GM18499 (cell line): Measurements from ENCODE around the gene AP5Z1.
"Not testable (repeated sequence)": the region's sequence is repeated elsewhere in the genome, so short reads cannot be mapped to it uniquely, and the experiment has no call there.

Source experiments
- ATAC-seq: cut with Tn5 transposase; IDR thresholded peaks from one replicate; pipeline ENCODE4 v1.9.1; 2021; ENCODE audit warnings: moderate number of reproducible peaks; ENCODE audit not compliant: insufficient read depth, unreplicated experiment

Gene AP5Z1

GRCh38 chr7:4800926-4801838 lies 25.8 kb downstream of the AP5Z1 start:
- no peak for ATAC-seq

- ATAC-seq, result no peak
Measured at GRCh38 chr7:4801839-4802231, 26.4 kb downstream of the AP5Z1 start.

DNA sequence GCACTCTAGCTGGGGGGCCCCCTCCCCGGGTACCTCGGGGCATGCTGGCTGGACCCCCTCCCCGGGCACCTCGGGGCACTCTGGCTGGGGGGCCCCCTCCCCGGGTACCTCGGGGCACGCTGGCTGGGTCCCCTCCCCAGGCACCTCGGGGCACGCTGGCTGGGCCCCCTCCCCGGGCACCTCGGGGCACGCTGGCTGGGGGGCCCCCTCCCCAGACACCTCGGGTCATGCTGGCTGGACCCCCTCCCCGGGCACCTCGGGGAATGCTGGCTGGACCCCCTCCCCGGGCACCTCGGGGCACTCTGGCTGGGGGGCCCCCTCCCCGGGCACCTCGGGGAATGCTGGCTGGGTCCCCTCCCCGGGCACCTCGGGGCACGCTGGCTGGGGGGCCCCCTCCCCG lies 27.2 kb downstream of the AP5Z1 start:
- not testable (repeated sequence) for ATAC-seq

DNA sequence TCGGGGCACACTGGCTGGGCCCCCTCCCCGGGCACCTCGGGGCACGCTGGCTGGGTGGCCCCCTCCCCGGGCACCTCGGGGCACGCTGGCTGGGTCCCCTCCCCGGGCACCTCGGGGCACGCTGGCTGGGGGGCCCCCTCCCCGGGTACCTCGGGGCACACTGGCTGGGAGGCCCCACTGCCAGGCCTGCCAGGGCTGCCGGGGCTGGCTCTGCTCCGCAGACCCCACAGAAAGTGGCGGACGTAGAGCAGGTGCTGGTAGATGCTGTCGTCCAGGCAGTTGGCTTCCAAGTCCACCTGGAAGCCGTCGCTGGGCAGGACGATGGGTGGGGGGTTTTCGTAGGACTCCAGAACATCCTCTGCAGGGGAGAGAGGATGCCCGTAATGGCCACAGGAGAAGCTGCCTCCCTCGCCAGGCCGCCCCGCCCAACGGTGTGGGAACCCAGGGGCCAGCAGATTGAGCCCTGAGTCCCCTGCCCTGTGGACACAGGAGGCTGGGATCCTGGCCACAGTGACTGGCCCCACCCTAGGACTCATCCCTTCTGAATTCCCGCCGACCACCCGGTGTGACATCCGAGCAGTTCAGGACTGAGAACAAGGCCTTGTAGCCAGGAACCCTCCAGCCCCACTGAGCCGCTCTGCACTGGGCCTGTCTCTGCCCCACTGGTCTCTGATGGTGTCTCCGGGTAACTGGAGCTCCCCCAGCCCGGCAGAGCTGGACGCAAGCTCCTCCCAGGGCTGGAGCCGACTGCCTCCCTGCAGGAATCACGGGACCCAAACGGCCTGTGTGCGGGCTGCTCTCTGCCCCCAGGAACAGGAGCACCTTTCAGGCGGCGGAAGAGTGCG lies 28.2 kb downstream of the AP5Z1 start:
- ATAC-seq, result no peak

DNA sequence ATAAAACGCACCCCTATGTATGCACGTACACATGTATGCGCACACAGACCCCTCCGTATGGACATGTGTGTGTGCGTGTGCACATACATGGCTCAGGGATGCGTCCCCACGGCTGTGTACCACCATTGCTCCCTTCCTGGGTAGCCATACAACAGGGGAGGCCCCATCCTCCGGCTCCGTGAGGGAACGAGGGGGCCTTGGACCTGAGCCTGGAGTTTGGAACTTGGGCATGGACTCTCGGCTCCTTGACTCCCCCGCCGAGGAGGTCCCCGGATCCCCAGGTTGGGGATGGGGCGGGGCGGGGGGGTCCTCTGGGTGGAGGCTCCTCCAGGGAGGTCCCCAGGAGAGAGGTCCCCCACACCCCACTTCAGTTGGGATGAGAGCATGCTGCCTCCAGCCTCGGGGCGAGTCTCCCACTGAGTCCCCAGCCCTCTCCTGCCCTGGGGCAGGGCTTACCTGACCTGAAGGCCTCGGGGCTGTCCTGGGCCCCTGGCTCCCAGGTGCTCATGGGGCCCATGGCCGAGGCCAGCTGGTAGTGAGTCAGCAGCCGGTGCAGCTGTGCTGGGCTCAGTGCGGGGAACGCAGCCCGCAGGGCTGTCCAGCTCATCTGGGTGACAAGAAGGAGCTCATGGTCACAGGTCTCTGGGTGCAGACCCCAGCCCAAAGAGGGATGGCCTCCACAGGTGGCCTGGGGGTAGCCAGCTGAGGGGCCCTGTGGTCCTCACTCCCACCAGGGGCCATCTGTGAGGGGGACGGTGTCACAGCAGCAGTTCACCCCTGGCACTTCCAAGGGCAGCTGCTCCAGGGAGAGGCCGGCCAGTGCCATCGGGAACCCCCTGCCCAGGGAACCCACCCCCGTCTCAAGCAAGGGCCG lies 29.9 kb downstream of the AP5Z1 start:
- no peak for ATAC-seq

DNA sequence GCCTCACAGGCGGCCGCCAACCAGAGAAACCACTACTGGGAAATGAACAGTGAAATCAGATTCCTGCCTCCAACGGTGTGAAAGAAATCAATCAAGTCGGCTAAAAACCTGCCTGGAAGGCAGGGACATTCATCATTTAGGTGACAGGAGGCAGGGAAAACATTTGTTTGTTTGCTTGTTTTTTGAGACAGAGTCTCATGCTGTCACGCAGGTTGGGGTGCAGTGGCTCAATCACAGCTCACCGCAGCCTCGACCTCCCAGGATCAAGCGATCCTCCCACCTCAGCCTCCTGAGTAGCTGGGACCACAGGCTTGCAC lies 30.5 kb downstream of the AP5Z1 start:
- no peak for ATAC-seq

DNA sequence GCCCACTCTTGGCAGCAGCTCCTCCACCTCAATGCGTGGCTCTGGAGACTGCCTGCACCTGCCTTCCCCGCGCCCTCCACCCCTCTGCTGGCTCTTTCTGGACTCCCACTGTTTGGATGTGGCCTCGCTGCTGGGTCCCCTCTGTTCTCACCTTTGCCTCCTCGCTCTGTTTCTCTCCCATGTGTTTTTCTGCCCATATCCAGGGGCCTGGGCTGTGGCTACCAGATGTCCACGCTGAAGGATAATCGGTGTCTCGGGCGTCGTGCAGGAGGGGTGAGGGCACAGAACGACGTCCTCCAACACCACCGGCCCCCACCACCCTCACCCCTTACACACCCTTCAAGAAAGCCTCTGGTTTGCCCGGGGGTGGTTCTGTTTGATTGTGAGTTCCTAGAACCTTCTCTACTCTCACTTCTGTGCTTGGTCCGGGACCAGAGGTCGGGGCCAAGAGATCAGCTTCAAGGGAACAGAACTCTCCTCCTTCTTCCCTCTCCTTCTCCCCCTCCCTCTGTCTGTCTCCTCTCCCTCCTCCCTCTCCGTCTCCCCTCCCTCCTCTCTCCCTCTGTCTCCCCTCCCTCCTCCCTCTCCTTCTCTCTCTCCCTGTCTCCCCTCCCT lies 31.7 kb downstream of the AP5Z1 start:
- ATAC-seq, result no peak

DNA sequence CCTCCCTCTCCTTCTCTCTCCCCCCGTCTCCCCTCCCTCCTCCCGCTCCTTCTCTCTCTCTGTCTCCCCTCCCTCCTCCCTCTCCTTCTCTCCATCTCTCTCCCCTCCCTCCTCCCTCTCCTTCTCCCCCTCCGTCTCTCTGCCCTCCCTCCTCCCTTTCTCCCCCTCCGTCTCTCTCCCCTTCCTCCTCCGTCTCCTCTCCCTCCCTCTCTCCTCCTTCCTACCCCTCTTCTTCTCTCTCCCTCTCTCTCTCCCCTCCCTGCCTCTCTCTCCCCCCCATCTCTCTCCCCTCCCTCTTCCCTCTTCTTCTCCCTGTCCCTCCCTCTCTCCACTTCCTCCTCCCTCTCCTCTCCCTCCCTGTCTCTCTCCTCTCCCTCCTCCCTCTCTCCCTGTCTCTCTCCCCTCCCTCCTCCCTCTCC lies 32.2 kb downstream of the AP5Z1 start:
- ATAC-seq, result no peak

GRCh38 chr7:4808026-4808425 lies 32.6 kb downstream of the AP5Z1 start:
- ATAC-seq, result no peak

DNA sequence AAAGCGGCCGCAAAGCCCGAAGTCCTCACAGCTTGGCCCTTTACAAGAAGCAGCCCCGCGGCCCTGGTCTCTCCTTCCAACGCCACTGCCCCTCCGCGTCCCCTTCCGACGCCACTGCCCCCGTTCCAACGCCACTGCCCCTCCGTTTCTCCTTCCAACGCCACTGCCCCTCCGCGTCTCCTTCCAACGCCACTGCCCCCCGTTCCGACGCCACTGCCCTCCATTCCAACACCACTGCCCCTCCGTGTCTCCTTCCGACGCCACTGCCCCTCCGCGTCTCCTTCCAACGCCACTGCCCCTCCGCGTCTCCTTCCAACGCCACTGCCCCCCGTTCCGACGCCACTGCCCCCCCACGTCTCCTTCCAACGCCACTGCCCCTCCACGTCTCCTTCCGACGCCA lies 33.1 kb downstream of the AP5Z1 start:
- no peak for ATAC-seq

- ATAC-seq, result no peak
Measured at GRCh38 chr7:4809091-4809591, 33.7 kb downstream of the AP5Z1 start.

DNA sequence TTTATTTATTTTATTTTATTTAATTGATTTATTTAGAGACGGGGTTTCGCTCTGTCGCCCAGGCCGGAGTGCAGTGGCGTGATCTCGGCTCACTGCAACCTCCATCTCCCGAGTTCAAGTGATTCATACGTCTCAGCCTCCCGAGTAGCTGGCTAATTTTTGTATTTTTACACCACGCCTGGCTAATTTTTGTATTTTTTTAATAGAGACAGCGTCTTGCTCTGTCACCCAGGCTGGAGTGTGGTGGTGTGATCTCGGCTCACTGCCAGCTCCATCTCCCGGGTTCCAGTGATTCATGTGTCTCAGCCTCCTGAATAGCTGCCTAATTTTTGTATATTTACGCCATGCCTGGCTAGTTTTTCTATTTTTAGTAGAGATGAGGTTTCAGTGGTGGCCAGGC lies 34.2 kb downstream of the AP5Z1 start:
- no peak for ATAC-seq

DNA sequence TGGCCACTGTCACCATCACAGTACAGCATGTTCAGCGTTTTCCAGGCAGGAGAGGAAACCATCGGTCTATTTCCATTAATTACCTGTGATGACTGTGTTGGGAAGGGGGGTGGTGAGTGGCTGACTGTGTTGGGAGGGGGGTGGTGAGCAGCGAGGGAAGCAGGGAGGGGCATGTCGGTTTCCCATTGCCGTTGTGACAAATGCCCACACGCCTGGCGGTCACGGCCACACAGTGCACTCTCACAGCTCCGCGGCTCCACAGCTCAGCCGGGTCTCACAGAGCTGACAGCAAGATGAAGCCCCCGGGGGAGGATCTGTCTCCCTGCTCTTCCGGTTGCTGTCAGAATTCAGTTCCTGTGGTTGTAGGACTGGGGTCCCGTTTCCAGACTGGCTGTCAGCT lies 39.0 kb downstream of the AP5Z1 start:
- no peak for ATAC-seq

GRCh38 chr7:4815121-4815520 lies 39.7 kb downstream of the AP5Z1 start:
- ATAC-seq, result no peak

DNA sequence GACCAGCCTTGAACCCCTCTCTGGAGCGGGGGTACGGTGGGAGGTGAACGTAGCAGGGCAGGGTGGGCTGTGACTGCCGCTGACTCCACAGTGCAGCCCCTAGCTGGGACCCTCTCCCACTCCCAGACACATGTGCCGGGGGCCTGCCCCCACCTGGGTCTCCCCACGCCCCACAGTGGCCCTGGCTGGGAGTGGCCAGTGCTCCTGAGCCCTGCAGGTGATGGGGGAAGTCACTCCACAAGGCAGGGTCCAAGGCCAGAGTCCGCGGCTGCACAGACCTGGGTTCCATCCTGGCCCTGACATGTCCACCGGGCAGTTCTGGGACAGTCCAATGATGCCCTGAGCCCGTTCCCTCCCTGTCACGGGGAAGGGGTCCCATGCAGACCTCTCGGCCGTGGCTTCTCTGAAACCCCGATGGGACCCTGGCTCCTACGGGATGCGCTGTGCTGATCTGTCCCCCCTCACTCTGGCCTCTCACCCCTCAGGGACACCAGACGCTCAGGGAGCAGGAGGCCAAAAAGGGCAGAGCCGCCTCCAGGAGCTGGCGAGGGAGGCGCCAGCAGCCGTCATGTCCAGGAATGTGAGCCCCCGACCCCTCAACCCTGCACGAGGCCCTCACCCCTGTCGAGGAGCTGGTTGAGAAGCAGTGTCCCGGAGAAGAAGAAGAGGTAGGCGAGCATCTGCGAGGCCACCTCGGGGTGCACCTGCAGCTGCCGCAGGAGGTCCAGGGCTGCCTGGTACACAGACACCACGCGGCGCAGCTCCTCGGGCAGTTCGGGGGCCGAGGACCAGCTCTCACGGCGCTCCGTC lies 40.4 kb downstream of the AP5Z1 start:
- ATAC-seq, result no peak

- no peak for ATAC-seq
Measured at GRCh38 chr7:4816419-4817080, 41.1 kb downstream of the AP5Z1 start.

- ATAC-seq, result no peak
Measured at GRCh38 chr7:4817178-4817901, 41.9 kb downstream of the AP5Z1 start.
